Caco-2 (cell line): ENCODE data around the gene OR52N1. TPM values are rescaled to one million over a fixed set of nuclear protein-coding genes. Genes with fewer than 3 reads are reported as not detected.

ENCODE experiments used
- BruUV-seq: library from RNA; stranded (reverse); fragments of 400-500 nt; replicated peaks from 2 replicates; lab custom pipeline; 2021; lab: Mats Ljungman, UMichigan
- CTCF ChIA-PET: fragments of 300-600 bp; sonication (Branson Sonifier 250); formaldehyde crosslinking; loops from one replicate; lab custom pipeline; 2022; ENCODE audit warnings: antibody characterized with exemption; lab: Charles Lee
- POLR2A ChIA-PET: fragments of 300-600 bp; sonication (Branson Sonifier 250); formaldehyde crosslinking; loops from one replicate; lab custom pipeline; 2022; ENCODE audit warnings: antibody characterized with exemption; lab: Charles Lee
- DNase-seq, 2 experiments: peaks; one replicate each; pipeline versions ENCODE4 v3.0.0 to v3.0.0-alpha.2; 2020 to 2022
- H3K27me3 ChIP-seq: replicated peaks from 2 replicates; pipeline ENCODE4 v1.6.0; 2011; ENCODE audit warnings: low read length; ENCODE audit not compliant: control insufficient read depth, insufficient read depth
- H3K36me3 ChIP-seq: 2 replicates; pipeline ENCODE4 v1.5.1; 2011; ENCODE audit warnings: low read length; ENCODE audit not compliant: control insufficient read depth, insufficient read depth
- H3K4me1 ChIP-seq: fragments of 250-450 bp; sonication (Bioruptor Pico); 2 replicates; pipeline ENCODE4 v1.5.1; 2020; ENCODE audit warnings: mild to moderate bottlenecking
- H3K4me3 ChIP-seq: 2 replicates; pipeline ENCODE4 v1.5.1; 2011; ENCODE audit warnings: low read depth, mild to moderate bottlenecking, control low read depth, low read length
- H3K9me3 ChIP-seq: fragments of 250-450 bp; sonication (Bioruptor Pico); 2 replicates; pipeline ENCODE4 v1.5.1; 2020; ENCODE audit warnings: mild to moderate bottlenecking, moderate library complexity
- H3K27ac Mint-ChIP-seq: one replicate; pipeline ENCODE4 v1.8.0; 2022; ENCODE audit warnings: mixed read lengths; ENCODE audit not compliant: unreplicated experiment
- H3K27me3 Mint-ChIP-seq: one replicate; pipeline ENCODE4 v1.8.0; 2022; ENCODE audit warnings: mixed read lengths; ENCODE audit not compliant: insufficient read depth, unreplicated experiment
- H3K36me3 Mint-ChIP-seq: one replicate; pipeline ENCODE4 v1.8.0; 2022; ENCODE audit warnings: mild to moderate bottlenecking, mixed read lengths; ENCODE audit not compliant: insufficient read depth, unreplicated experiment
- H3K4me1 Mint-ChIP-seq: one replicate; pipeline ENCODE4 v1.8.0; 2022; ENCODE audit warnings: low read depth, mixed read lengths; ENCODE audit not compliant: unreplicated experiment
- H3K4me3 Mint-ChIP-seq: one replicate; pipeline ENCODE4 v1.8.0; 2022; ENCODE audit warnings: mild to moderate bottlenecking, moderate library complexity, mixed read lengths; ENCODE audit not compliant: unreplicated experiment
- H3K9me3 Mint-ChIP-seq: one replicate; pipeline ENCODE4 v1.8.0; 2022; ENCODE audit warnings: mixed read lengths; ENCODE audit not compliant: unreplicated experiment
- intact Hi-C: fragments of 100-400 bp; cut with micrococcal nuclease; formaldehyde crosslinking; loops from one replicate; pipeline ENCODE4 v1.10.0; 2022; ENCODE audit not compliant: unreplicated experiment
- total RNA-seq: library from RNA; stranded (reverse); gene quantifications from 2 replicates; pipeline ENCODE4 v1.2.3, GENCODE V29; 2022
- TF ChIP-seq, protein P1 (sequence below), 2 experiments: fragments of 200-600 bp in 1 of 2; IDR thresholded peaks; 1 replicate in 1 of 2; 2 replicates in 1 of 2; pipeline versions ENCODE4 v1.5.1 to v1.8.0; 2011 to 2022; ENCODE audit warnings: antibody characterized with exemption in 1 of 2, control low read depth in 1 of 2, inconsistent platforms in 1 of 2, low read depth in 1 of 2, low read length in 1 of 2, mild to moderate bottlenecking in 1 of 2, moderate library complexity in 1 of 2; ENCODE audit not compliant: insufficient read depth in 1 of 2, severe bottlenecking in 1 of 2, unreplicated experiment in 1 of 2

OR52N1 gene
- total RNA-seq, 1 experiment from 2014 or later, result not detected

GRCh38 chr11:5749836-5750235, 41.2 kb downstream of the OR52N1 start:
- BruUV-seq, result no TSS peak
- H3K4me3 Mint-ChIP-seq, result no peak overlapping the region
- no peak overlapping the region for H3K4me3 ChIP-seq
- H3K27me3 Mint-ChIP-seq, result no peaks in the 10 kb centered on the region
- TF ChIP-seq, protein P1, sequence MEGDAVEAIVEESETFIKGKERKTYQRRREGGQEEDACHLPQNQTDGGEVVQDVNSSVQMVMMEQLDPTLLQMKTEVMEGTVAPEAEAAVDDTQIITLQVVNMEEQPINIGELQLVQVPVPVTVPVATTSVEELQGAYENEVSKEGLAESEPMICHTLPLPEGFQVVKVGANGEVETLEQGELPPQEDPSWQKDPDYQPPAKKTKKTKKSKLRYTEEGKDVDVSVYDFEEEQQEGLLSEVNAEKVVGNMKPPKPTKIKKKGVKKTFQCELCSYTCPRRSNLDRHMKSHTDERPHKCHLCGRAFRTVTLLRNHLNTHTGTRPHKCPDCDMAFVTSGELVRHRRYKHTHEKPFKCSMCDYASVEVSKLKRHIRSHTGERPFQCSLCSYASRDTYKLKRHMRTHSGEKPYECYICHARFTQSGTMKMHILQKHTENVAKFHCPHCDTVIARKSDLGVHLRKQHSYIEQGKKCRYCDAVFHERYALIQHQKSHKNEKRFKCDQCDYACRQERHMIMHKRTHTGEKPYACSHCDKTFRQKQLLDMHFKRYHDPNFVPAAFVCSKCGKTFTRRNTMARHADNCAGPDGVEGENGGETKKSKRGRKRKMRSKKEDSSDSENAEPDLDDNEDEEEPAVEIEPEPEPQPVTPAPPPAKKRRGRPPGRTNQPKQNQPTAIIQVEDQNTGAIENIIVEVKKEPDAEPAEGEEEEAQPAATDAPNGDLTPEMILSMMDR (IDR thresholded peaks at IDR 0.05; ENCODE audit: insufficient read depth in 1 of 2, low read depth in 1 of 2, low read length in 1 of 2, severe bottlenecking in 1 of 2, unreplicated experiment in 1 of 2), result no peak
- intact Hi-C loops, result no loop called here
- H3K36me3 ChIP-seq, result no peaks in the 10 kb centered on the region
- H3K9me3 ChIP-seq, result no peaks in the 10 kb centered on the region; the same call in 1 of the 2 replicates
- H3K27ac Mint-ChIP-seq, result no peak overlapping the region
- H3K4me1 ChIP-seq, result no peaks in the 10 kb centered on the region
- POLR2A ChIA-PET, result no interaction called here
- no peaks in the 10 kb centered on the region for H3K4me1 Mint-ChIP-seq
- no peaks in the 10 kb centered on the region for H3K27me3 ChIP-seq
- no peak for DNase-seq
- no peaks in the 10 kb centered on the region for H3K9me3 Mint-ChIP-seq
- CTCF ChIA-PET, result no interaction called here
- no peaks in the 10 kb centered on the region for H3K36me3 Mint-ChIP-seq

DNA sequence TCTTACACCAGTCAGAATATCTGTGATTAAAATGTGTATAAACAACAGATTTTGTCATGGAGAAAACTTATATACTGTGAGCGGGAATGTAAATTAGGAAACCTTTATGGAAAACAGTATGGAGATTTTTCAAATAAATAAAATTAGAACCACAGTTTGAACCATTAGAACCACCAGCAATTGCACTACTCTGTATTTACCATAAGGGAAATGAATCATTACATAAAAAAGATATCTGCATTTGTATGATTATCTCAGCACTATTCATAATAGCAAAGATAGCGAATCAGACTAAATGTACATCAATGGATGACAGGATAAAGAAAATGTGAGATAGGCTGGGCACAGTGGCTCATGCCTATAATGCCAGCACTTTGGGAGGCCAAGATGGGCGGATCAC, 44.5 kb downstream of the OR52N1 start:
- ChIA-PET CTCF (no interaction called here), POLR2A (no interaction called here)
- peaks cover 9% of the 10 kb centered on the region for H3K27me3 Mint-ChIP-seq
- no TSS peak for BruUV-seq
- no peaks in the 10 kb centered on the region for H3K9me3 Mint-ChIP-seq
- no peak overlapping the region for H3K4me3 Mint-ChIP-seq
- H3K27ac Mint-ChIP-seq, result no peak overlapping the region
- no peaks in the 10 kb centered on the region for H3K36me3 ChIP-seq
- intact Hi-C loops, result no loop called here
- no peaks in the 10 kb centered on the region for H3K27me3 ChIP-seq
- no peak overlapping the region for H3K4me3 ChIP-seq
- H3K4me1 ChIP-seq, result no peaks in the 10 kb centered on the region
- TF ChIP-seq, protein P1 (IDR thresholded peaks at IDR 0.05; ENCODE audit: insufficient read depth in 1 of 2, low read depth in 1 of 2, low read length in 1 of 2, severe bottlenecking in 1 of 2, unreplicated experiment in 1 of 2), result no peak
- no peaks in the 10 kb centered on the region for H3K36me3 Mint-ChIP-seq
- DNase-seq, result no peak
- no peaks in the 10 kb centered on the region for H3K4me1 Mint-ChIP-seq
- H3K9me3 ChIP-seq, result peaks cover 5% of the 10 kb centered on the region

DNA sequence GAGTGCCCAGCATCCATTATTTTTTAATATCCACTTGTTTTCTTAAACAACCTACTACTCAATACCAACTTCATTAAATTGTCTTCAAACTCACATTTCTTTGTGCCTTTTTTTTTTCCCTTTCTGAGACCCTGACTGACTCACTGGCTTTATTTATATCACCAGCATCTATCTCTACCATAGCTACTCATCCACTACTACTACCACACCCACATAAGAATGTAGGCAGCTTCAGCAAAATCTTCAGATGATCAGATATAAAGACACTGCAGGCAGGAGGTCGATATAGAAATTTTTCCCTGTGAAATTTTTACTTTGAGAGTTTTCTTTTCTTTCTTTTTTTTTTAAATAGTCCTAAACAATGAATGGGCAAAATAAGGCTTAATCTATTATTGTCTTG, 52.6 kb downstream of the OR52N1 start:
- H3K36me3 ChIP-seq, result no peaks in the 10 kb centered on the region
- no TSS peak for BruUV-seq
- POLR2A ChIA-PET, result no interaction called here
- intact Hi-C loops, result no loop called here
- TF ChIP-seq, protein P1 (IDR thresholded peaks at IDR 0.05; ENCODE audit: insufficient read depth in 1 of 2, low read depth in 1 of 2, low read length in 1 of 2, severe bottlenecking in 1 of 2, unreplicated experiment in 1 of 2), result no peak
- Mint-ChIP-seq H3K27me3 (peaks cover 12% of the 10 kb centered on the region), H3K27ac (no peak overlapping the region), H3K36me3 (no peaks in the 10 kb centered on the region), H3K4me3 (no peak overlapping the region), H3K4me1 (no peaks in the 10 kb centered on the region), H3K9me3 (no peaks in the 10 kb centered on the region)
- CTCF ChIA-PET, result no interaction called here
- DNase-seq, result no peak
- H3K4me3 ChIP-seq, result no peak overlapping the region
- no peaks in the 10 kb centered on the region for H3K4me1 ChIP-seq
- peaks cover 5% of the 10 kb centered on the region; the same call in 1 of the 2 replicates for H3K9me3 ChIP-seq
- H3K27me3 ChIP-seq, result no peaks in the 10 kb centered on the region
